Measurements from ENCODE around the gene WFIKKN2.

GRCh38 chr17:50865060-50865867 lies 29.9 kb downstream of the WFIKKN2 start:
- TF ChIP-seq CTCF (IDR thresholded peaks at IDR 0.05) = no peak
- TF ChIP-seq ZBTB21 (CRISPR knock-in tag; IDR thresholded peaks at IDR 0.05; ENCODE audit: borderline replicate concordance) = no peak
- no peak for TF ChIP-seq SMAD3 (CRISPR knock-in tag; IDR thresholded peaks at IDR 0.05; ENCODE audit: borderline replicate concordance)
- TF ChIP-seq IRF1 (CRISPR knock-in tag; IDR thresholded peaks at IDR 0.05) = no peak
- no peak for TF ChIP-seq ARID4B (CRISPR knock-in tag; IDR thresholded peaks at IDR 0.05; ENCODE audit: borderline replicate concordance)
